GM18519 (cell line): ENCODE results near the gene ARHGEF17.
"Not testable (repeated sequence)": the region's sequence is repeated elsewhere in the genome, so short reads cannot be mapped to it uniquely, and the experiment has no call there.

Experiments
- ATAC-seq: cut with Tn5 transposase; IDR thresholded peaks from one replicate; pipeline ENCODE4 v1.9.1; 2021; ENCODE audit warnings: mild to moderate bottlenecking, moderate library complexity; ENCODE audit not compliant: unreplicated experiment, low FRiP score

The ARHGEF17 gene

GRCh38 chr11:73271936-73272679, 36.0 kb upstream of the ARHGEF17 start, which contains the start of gene P2RY6:
Gene P2RY6 (plus strand): TSS chr11:73272338. CDS start chr11:73296519, 24,181 bp downstream.
- ATAC-seq: no peak

DNA sequence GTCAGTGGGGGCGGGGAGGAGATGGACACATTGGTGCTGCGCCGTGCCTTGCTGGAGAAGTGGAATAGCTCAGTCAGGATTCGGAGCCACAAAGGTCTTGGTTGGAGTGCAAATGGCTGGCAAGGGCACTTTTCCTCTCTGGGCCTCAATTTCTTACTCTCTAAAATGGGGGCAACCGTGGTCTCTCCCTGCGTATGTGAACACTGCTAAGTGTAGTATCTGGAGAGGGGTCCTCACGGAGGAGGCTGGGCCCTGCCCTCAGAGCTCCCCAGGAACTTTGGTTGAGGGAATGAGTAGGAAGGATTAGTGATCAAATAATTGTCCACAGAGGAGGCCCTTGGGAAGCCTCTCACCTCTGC, 35.4 kb upstream of the ARHGEF17 start:
- no peak for ATAC-seq

DNA sequence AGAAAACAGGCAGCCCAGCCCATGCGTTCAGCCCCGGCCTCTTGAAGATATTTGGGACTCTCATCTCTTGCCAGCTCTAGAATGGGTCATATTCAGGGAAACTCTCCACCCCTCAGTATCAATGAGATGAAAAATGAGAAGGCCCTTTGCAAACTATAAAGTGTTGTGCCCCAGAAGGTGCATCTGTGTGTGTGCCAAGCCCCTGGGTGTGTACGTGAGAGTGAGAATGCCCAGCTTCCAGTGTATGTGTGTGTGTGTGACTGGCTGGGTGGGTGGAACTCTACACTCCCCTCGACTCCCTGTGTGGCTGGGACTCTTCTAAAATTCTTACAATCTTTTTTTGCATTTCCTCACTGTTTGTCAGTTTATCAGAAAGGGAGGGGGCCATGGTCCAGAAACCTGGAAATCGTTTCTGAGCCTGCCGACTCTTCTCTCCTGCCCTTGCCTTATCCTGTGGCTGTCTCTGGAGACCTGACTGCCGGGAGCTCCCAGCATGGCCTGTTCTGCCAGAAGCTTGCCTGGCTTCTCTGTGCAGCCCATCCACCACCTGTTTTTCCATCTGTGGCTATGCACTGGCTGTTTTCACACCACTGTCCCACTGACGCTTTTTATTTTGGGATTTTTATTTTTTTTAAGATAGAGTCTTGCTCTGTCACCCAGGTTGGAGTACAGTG, 34.7 kb upstream of the ARHGEF17 start:
- ATAC-seq: no peak

DNA sequence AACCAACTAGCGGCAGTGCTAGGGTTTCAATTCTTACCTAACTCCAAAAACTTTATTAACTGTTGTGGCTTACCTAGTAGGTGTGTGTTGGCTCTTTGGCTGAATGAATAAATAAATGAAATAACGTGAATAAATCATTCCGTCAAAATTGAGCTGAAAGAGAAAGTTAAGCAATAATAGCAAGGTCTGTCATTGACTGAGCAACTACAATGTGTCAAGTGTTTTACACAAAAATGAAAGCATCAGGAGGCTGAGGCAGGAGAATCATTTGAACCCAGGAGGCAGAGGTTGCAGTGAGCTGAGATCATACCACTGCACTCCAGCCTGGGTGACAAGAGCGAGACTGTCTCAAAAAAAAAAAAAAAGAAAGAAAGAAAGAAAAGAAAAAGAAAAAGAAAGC, 33.9 kb upstream of the ARHGEF17 start:
- not testable (repeated sequence) for ATAC-seq

DNA sequence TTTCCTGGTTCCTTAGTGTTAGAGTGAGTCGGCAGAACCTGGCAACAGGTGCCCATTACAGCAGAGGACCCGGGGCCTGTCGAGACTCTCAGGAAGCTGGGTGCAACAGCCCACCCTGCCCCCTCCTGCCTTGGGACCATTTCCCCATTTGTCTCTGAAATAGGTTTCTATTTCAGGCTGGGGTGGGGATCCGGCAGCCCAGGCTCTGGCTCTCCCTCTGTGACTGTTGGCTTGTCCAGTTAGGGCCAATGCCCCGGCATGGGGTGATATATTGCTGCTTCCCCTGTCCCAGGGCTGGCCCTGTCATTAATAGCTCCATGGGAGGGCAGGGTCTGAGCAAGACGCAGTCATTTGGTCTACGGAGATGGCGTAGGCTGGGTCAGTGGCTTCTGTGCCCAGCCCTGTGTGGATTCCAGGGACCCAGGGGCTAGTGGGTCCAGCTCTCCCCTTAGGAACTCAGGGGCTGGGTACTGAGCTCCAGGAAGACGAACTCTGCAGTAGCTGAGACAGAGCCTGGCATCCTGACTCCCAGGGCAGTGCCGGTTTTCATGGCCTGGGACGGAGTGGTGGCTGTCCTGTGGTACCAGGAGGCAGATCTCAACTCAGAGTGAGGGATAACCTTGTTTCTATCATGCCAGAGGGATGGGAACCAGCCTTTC, 33.2 kb upstream of the ARHGEF17 start:
- ATAC-seq: no peak

DNA sequence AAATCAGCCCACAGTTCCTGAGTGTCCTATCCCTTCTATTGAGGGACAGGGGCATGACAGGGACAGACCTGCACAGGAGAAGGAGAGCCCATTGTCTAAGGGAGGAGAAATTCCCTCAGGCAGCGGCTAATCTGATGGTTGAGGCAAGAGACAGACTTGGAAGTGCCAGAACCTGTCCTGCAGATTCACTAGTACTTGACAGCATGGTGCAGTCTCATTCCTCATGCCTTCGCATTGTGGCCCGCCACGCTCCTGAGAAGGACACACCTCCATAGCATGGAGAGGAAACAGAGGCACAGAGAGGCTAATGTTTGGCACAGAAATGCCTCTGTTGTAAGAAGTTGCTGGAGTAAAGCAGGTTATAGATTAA, 32.7 kb upstream of the ARHGEF17 start:
- ATAC-seq: no peak

DNA sequence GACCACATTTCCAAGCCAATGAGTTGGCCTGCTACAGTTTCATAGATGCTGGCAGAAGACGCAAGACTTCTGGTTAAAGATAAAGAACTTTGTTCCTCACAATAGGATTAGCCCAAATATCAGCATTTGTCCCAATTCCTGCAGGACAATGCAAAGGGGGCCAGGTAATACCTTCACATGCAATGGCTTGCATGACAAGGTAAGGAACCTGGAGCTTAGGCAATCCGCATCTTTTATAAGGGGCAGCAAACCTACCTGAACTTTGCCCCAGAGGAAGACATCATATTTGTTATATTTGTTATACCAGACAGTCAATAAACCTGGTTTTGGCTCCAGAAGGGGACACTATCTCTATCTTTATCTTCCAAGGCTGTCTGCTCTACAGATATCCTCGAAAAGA, 30.6 kb upstream of the ARHGEF17 start:
- ATAC-seq: no peak

GRCh38 chr11:73280626-73281025, 27.4 kb upstream of the ARHGEF17 start:
- ATAC-seq: no peak

GRCh38 chr11:73281201-73281741, 26.8 kb upstream of the ARHGEF17 start:
- no peak for ATAC-seq

DNA sequence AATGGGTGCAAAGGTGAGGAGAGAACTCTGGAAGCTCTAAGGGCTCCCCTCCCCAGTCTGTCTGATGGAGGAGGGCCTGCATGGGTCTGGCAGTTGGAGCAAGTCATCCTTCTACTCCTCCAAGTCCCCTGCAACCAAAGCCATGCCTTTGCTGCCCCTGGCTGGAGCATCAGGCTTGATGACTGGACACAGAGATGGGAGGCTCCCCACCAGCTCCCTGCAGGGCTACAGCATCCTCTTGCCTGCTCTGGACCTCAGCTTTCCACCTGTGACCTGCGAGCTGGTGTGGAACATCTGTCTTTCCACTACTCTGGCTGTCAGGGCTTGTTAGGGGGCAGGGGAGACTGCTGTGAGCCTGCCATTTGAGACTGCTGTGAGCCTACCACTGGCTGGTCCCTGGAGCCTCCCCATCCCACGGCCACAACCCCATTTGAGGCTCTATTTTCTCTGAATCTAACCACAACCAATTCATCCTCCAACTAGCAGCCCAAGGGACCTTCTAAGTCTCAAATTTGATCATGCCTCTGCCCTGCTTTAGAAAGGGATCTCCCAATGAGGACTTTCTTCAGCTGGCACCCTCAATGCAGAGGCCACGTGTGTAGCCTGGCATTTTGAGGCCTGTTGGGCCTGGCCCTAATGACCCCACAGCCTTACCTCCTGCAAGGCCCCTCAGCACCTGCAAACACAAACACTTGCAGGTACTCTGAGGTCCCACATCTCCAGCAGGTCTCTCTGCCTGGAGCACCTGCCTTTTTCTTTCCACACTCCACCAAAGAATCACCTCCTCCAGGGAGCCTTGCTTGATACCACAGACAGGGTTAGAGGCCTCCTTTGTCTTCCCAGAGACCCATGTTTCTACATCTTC, 26.0 kb upstream of the ARHGEF17 start:
- no peak for ATAC-seq

- ATAC-seq: no peak
Observed at GRCh38 chr11:73283276-73284000, 24.6 kb upstream of the ARHGEF17 start.

- no peak for ATAC-seq
Observed at GRCh38 chr11:73284106-73284505, 24.0 kb upstream of the ARHGEF17 start.

DNA sequence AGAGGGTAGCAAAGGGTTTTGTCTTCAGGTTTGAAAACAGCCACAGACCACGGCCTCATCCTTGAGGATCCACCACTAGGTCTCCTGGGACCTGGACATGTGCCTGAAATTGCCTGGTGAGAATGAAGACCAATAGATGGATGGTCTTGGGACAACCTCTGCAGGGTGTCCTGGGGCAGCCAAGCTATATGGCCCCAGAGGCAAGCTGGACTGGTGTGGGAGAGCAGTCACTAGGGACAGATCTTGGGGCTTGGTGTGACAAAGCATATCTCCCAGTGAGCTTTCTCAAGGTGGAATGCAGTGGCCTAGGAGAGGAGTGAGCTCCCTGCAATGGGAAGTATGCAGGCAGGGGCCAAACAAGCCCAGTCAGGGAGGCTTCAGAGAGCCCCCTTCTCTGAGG, 22.4 kb upstream of the ARHGEF17 start:
- ATAC-seq: no peak

DNA sequence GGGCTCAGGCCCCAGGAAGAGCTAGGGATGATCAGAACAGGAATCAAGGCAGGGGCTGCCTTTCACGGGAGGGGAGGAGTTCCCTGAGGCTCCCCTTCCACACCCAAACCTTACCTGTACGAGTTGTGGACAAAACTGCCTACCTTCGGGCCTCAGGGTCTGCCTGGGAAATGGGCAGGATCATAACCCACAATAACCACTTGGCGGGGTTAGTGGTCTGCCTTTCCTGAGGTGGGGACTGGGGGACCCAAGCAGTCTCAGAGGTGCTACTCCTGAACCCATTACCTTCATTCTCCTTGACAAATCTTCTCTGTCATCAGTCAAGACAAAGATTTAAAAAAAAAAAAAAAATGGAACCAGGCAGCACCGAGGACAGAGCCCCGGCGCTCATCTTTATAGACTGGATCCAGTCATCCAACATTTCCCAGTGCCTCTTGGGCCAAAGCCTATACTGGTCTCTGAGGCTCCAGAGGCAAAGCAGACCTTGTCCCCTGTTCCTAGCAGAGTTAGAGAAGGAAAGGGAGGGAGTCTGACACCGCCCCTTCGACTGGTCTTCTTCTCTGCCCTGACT, 21.8 kb upstream of the ARHGEF17 start:
- ATAC-seq: no peak

GRCh38 chr11:73287400-73288101, 20.5 kb upstream of the ARHGEF17 start:
- ATAC-seq: no peak

- ATAC-seq: no peak
Observed at GRCh38 chr11:73288192-73288872, 19.7 kb upstream of the ARHGEF17 start.

DNA sequence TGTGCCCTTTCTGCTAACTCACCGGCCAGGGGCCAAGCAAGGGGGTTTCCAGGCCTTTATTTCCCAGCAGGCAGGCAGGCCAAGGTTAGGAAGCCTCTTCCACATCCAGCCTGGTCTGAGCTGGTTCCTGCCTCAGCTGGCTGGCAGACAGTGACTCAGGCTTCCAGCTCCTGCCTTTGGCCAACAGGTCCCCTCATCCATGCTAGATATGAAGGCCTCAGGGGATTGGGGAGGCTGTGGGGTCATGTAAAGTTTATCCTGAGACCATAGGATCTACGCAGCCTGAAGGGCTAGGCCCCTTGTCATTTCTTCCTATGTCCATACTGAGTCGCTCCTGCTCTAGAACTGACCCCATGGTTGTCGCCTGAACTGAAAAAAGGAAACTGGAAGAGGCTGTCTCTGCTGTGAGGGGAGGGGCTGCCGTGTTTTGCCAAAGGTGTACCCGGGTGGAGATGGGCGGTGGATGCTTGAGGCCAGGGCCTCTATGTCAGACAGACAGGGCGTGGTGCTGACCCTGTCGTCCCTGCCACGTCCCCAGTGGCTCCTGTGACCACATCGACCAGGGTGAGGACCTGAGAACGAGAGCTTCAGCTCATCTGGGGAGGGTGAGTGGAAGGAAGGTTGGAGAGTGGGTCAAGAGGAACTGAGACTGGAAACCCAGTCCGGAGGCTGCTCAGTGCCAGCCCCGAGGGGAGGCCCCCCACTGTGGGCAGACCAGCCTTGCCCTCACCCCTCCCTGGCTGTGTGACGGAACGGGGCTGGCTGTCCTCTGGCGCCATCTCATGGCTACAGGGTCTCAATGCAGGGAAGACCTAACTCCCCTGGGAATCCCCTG, 19.0 kb upstream of the ARHGEF17 start:
- no peak for ATAC-seq
